Activated gamma-delta T cell treated with Interleukin-2 at 50 U/mL for 16 hours (primary cell): ENCODE measurements around the gene RPIA.
"Not testable (repeated sequence)": the region's sequence is repeated elsewhere in the genome, so short reads cannot be mapped to it uniquely, and the experiment has no call there.

Experiments used
- DNase-seq: peaks from one replicate; pipeline ENCODE4 v3.0.0-alpha.2; 2020

The RPIA gene

DNA sequence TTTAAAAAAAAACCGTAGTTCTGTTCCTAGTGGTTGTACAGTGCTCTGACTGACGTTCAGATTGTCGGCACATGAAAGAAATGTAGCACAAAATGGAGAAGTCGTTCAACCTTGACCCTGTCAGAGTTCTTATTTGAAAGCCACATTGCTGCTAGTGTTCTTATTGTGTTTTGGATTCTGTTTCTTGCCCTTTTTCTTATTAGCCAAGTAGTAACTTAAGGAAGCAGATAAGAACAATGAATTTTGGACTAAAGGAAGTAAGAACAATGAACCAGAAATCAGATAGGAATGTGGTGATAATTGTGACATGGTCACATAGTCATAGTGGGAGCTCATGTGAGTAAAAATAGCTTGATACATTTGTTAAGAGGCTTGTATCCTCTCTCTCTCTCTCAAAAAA is 45.9 kb downstream of the RPIA start:
- no peak for DNase-seq

DNA sequence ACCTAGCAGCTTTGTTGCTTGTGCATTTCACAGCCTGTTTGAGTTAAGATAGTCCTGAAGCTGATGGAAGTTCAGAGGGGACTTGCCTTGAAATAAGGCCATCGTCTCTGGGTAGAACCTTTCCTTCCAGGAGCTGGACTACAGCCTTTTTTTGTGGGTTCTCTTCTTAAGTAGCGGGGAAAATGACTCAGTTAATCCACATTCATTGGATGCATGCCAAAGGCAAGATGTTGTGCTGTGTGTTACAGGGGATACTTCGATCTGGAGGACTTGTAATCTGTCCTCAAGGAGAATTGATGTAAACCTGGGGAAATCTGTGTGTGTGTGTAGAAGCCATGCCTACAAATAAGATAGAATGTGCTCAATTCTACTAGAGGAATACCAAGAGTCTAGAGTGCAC is 46.8 kb downstream of the RPIA start:
- no peak for DNase-seq

GRCh38 chr2:88739985-88740600 is 48.6 kb downstream of the RPIA start:
- peak; percentile 74 for DNase-seq

GRCh38 chr2:88746929-88747490 is 55.5 kb downstream of the RPIA start:
- no peak for DNase-seq

DNA sequence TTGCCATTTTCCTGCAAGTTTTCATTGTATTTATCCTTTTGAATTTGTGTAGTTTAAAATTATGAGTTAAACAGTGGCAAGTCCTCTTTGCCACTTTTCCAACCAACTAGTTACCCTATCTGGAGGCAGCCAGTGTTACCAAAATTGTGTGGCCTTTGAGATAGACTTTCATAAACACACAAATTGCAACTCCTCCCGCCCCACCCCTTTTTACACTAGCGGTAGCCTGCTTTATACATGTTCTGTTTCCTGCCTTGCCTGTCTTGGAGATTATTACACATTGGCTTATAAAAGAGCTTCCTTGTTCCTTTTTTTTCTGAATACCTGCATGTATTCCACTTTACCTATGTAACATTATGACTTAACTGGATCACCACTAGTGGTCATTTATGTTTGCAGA is 56.5 kb downstream of the RPIA start:
- DNase-seq, result no peak

GRCh38 chr2:88751768-88752167 is 60.3 kb downstream of the RPIA start:
- no peak for DNase-seq

GRCh38 chr2:88753833-88754584 is 62.5 kb downstream of the RPIA start:
- no peak for DNase-seq

DNA sequence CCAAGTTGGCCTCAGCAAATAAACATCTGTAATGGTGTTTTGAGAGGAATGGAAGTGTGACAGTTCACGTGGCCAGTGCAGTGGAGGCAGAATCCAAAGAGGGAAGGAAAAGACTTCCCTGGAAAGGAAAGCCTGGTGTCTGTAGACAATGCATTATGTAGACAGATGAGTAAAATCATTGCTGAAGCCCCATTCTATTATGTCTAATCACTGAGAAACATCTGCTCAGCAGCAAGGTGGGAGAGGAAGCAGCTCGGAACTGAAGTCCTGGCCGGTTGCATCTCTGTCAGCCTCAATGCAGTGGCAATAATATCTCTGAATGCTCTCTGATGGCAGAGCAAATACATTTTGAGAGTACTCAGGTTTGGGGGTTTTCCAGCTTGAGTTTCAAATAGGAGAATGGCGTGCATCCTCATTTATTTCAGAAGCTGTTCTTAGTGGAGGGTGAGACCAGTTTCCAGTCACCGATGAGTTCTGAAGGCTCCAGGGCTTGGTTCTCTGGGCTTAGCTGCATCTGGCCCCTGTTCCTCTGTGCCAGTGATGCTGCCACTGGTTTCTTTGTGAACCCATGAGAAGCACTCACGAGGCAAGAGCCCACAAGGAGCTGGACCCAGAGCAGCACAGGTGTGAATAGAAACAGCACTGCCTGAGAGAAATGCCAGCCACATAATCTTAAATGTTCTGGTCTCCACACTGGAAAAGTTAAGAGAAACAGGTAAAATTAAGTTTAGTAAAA is 63.3 kb downstream of the RPIA start:
- DNase-seq, result no peak

- no peak for DNase-seq
Measured at GRCh38 chr2:88755836-88756235, 64.4 kb downstream of the RPIA start.

- no peak for DNase-seq
Measured at GRCh38 chr2:88757025-88757424, 65.6 kb downstream of the RPIA start.

- not testable (repeated sequence) for DNase-seq
Measured at GRCh38 chr2:88758702-88759101, 67.2 kb downstream of the RPIA start.

DNA sequence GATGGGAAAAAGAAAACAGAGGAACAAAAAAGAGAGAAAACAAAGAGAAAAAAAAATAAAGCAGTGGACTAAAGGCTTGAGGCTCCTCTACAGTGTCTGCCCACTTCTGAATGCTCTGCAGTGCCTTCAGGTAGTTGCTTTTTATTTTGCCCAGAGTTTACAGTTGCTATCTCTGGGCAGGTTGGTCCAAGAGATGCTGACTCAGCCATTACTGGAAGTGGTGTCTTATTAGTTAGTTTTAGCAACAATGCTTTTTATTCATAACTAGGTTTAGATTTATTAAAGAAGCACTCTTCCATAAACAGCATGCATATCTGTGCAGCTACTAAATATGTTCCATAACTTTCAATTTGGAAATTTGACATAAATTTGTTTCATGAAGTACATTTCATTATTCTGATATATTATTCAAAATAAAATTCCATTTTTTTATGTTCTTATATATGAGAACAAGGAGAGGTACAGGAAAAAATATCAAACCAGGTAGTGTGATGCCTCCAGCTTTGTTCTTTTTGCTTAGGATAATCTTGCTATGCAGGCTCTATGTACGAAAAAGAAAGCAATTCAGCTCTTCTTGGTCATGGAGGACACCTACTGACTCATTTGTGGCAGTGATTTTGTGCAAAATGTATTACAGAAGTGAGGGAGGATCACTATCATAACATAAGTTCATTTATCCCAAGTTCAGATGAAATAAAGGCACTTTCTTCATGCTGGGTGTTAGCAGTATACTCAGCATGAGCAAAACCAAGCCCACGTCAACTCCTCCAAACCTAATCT is 69.5 kb downstream of the RPIA start:
- DNase-seq, result no peak

GRCh38 chr2:88764141-88764849 is 72.8 kb downstream of the RPIA start:
- DNase-seq, result no peak

DNA sequence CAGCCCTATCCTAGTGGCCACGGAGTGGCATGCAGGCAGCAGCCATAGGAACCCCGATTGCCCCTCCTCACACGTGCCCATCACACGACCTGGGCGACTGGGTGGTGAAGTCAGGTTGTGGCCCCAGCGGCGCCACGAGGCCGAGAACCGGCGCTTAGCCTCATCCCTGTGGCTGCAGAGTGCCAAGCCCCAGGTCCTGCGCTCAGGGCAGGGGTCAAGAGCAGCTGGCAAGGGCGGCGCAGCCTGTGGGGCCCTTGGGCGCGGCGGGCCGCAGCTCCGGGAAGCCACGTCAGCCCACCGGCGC is 73.3 kb downstream of the RPIA start:
- no peak for DNase-seq

- peak; percentile 35 for DNase-seq
Measured at GRCh38 chr2:88765154-88765888, 73.8 kb downstream of the RPIA start.

GRCh38 chr2:88765889-88766481 is 74.5 kb downstream of the RPIA start:
- not testable (repeated sequence) for DNase-seq

GRCh38 chr2:88770016-88770415 is 78.5 kb downstream of the RPIA start:
- no peak for DNase-seq

DNA sequence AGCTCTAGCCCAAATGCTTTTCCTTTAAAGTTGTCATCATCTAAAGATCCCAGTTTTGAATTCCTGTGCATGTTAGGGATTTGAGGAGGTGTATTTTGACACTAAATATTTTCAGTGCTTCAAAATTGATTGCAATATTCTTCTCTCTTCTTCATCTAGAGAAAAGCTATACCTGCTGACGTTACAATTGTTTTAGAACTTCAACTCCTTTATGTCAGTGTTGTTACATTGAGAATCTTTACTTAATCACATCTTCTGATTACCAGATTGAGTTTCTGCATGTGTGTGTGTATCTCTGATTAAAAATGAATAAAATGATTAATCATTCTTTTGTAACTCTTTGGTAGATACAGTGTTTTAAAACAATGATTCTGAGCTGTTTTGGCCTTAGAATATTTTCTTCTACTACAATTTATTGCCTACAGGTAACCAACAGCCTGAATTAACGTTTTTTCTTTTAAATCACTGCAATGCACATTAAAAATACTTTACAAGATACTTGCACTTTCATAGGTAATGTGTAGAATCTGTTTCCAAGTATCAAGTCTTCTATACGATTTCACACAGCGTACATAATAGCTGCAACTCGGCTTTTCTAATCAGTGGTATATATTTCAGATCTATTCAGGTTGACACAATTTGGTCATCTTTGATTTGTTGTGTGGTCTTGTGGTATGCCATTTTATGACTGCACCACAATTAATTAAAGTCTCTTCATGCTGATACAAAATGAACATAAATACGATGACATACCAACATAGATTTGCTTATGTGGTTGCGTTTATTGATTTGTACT is 82.0 kb downstream of the RPIA start:
- not testable (repeated sequence) for DNase-seq

DNA sequence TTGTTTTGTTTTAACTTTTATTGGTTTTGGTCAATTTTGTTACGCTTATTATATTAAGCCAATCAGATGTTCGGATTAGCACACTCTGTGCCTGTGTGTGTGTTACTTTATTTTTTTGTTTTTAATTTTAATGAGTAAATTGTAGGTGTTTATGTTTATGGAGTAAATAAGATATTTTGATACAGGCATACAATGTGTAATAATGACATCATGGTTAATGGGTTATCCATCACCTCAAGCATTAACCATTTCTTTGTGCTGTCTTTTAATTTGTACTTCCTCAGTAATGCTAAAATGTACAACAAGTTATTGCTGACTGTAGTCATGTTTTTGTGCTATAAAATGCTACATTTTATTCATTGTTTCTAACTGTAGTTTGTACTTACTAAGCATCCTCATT is 97.7 kb downstream of the RPIA start:
- not testable (repeated sequence) for DNase-seq

GRCh38 chr2:88795932-88796331 is 104.5 kb downstream of the RPIA start:
- DNase-seq, result not testable (repeated sequence)
